Glomerular visceral epithelial cell (primary cell): ENCODE data around the gene FALEC.

Experiments used
- DNase-seq: peaks from one replicate; pipeline ENCODE4 v3.0.0-alpha.2; 2016; ENCODE audit errors: extremely low spot score

FALEC gene

DNA sequence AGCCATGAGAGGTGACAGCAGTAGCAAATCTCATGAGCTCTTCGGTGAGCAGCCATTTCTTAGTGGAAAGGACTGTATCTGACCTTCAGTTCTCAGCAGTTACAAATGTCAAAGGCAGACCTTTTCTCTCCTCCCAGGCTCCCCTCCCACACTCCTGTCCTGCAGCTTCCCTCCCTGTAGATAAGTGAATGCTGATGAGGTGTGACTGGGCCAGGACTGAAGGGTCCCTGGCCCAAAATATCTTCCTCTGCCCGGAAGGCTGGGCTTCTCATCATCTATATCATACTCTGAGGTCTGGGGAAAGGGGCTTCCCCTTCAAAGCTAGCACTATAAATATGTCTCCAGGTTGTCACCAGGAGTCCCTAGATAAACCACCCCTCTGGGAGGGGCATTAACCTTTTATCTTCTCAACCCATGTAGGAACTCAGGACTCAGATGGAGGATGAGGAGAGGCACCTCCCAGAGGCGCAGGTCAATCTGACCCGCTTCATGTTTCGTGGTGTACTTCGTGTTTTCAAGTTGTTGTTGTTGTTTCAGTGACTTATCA lies 30.0 kb downstream of the FALEC start:
- DNase-seq = no peak

DNA sequence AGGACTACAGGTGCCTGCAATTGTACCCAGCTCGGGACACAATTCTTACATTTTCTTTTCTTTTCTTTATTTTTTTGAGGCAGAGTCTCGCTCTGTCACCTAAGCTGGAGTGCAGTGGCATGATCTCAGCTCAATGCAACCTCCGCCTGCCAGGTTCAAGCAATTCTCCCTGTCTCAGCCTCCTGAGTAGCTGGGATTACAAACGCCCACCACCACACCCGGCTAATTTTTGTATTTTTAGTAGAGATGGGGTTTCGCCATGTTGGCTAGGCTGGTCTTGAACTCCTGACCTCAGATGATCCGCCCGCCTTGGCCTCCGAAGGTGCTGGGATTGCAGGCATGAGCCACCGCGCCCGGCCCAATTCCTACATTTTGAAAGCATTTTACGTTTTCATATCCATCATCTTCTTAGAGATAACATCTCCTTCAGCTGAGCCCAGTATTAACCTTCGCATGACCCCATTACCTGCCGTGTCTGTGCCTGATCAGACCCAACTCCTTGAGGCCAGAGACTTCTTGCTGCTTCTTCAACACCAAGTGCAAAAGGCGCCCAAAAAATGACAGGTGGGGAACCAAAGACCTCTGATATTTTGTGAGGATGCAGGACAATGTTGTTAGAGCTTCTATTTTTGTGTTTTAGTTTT lies 30.9 kb downstream of the FALEC start:
- no peak for DNase-seq

DNA sequence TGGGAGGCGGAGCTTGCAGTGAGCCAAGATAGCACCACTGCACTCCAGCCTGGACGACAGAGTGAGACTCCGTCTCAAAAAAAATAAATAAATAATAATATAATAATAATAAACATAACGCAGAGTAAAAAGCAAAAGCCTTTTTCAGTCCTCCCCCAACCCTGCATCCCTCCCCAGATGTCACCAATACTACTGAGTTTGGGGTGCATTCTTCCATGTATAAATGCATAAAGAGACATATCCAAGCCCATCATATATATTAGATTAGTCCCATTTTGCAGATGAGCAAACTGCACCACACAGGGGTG lies 32.7 kb downstream of the FALEC start:
- no peak for DNase-seq

DNA sequence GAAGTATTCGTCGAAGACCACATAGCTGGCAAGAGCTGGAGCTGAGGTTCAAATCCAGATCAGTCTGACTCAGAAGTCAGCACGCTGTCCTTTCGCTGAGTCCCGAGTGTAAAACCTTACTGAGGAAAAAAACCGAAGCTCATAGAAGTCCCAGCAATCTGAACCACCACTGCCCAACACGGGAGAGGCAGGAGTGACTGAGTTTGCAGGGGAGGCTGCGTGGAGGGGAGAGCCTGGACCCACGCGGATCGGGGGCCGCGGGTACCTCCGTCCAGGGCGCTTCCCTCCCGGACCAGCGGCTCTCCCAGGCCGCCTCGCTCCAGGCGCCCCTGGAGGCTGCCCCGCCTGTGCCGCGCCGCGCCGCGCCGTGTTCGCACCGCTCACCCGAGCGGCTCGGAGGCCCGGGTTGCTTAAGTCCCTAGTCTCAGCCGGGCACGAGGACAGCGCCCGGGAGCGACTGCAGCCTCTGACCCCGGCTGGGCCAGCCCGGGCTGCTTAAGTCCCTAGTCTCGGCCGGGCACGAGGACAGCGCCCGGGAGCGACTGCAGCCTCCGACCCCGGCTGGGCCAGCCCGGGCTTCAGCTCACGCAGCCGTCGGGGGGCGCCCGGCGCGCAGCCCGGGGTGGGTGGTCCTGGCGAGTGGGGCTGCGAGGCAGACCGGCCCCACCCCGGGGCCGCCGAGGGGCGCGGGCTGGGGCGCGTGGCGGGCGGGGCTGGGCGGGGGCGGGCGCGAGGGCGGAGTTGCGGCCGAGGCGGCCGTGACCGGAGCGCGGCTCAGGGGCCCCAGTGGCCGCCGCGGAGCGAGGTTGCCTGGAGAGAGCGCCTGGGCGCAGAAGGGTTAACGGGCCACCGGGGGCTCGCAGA lies 33.3 kb downstream of the FALEC start, which contains the start of gene ADAMTSL4:
Gene ADAMTSL4 (plus strand): TSS at position 777 of the 864 bp plus-strand sequence. CDS start 2,881 bp downstream, outside the sequence.
- peak; percentile 80 for DNase-seq

GRCh38 chr1:150549496-150550221 lies 34.1 kb downstream of the FALEC start:
- no peak for DNase-seq

DNA sequence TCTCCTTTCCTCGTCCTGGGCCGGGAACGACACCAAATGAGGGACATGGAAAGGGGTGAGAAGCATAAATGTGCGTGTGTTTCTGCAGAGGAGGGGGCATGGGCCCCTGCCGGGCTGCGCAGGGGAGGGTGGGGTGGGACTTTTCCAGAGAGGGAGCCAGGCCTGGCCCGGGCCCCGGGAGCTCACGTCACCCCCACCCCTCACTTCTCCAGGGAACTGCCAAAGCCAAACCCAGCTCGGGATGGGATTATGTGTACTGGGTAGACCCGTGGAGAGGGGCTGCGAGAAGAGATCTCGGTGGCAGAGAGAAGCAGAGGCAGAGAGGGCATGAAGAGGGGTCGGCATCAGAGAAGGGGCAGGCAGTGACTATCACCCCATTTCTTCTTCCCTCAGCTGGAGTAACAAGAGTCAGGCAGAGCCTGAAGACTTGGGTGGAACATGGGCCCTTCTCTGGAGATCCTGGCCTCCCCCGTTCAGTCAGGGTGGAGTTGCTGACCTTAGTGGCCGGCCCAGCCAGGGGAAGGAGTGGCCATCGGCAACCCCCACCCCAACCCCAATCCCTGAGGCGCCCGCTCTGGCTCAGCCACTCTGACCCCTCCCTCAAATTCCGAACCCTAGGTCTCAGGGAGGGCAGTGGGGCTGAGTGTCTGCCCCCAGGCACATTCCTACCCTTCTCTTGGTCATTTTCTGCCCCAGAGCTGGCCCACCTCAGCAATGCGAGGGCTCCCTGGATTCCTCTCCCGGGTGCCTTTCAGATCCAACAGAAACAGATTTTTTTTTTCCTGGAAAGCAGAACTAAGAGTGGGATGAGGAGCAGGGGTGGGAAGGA lies 34.9 kb downstream of the FALEC start:
- no peak for DNase-seq

DNA sequence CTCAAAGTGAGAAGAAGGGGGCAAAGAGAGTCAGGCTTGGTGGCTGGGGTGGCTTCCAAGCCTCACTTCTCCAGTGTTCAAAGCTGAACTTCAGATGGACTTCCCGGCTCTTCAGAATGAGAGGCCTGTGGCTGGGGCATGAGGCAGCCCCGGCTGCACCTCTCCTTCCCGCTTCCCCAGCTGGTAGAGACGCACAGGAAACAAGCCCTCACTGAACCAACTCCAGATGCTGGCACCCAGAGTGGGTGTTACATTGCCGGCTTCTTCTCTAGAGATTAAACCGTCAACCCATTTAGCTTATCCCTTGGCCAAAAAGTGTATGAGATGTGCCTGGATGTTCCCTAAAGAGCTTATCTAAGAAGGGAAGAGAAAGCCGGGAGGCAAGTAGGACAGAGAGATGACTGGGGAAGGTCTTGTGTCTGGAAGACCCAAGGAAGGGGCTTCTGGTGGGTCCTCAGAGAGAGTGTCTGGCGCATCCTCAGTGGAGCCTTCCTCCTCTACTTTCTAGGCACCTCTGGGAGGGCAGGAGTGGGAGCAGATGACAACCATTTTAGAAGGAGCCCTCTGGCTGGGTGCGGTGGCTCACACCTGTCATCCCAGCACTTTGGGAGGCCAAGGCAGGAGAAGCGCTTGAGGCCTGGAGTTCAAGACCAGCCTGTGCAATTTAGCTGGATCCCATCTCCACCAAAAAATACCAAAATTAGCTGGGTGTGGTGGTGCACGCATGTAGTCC lies 35.7 kb downstream of the FALEC start:
- DNase-seq = no peak

- no peak for DNase-seq
These were observed 36.2 kb downstream of the FALEC start for GRCh38 chr1:150551784-150552127.

- DNase-seq = peak; percentile 67
These were observed 36.8 kb downstream of the FALEC start for GRCh38 chr1:150552128-150552910.

GRCh38 chr1:150552911-150553289 lies 37.3 kb downstream of the FALEC start:
- no peak for DNase-seq

GRCh38 chr1:150553392-150554085 lies 38.0 kb downstream of the FALEC start:
- DNase-seq = no peak

- DNase-seq = no peak
These were observed 38.5 kb downstream of the FALEC start for GRCh38 chr1:150554086-150554452.

GRCh38 chr1:150555198-150555970 lies 39.8 kb downstream of the FALEC start:
- DNase-seq = no peak

- DNase-seq = no peak
These were observed 40.7 kb downstream of the FALEC start for GRCh38 chr1:150555971-150556865.

DNA sequence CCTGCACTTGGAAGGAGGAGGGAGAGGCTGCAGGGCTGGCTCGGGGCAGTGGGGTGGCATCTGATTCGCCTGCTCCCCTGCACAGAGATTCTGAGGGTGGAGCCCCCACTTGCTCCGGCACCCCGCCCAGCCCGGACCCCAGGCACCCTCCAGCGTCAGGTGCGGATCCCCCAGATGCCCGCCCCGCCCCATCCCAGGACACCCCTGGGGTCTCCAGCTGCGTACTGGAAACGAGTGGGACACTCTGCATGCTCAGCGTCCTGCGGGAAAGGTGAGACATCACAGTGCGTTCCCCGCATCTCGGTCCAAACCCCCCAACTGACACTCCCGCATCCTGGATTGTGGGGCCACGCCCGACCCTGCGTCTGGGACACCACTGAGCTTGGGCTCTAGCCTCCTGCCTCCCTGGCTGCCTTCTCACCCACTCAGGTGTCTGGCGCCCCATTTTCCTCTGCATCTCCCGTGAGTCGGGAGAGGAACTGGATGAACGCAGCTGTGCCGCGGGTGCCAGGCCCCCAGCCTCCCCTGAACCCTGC lies 41.6 kb downstream of the FALEC start:
- no peak for DNase-seq

- DNase-seq = no peak
These were observed 42.3 kb downstream of the FALEC start for GRCh38 chr1:150557813-150558212.

DNA sequence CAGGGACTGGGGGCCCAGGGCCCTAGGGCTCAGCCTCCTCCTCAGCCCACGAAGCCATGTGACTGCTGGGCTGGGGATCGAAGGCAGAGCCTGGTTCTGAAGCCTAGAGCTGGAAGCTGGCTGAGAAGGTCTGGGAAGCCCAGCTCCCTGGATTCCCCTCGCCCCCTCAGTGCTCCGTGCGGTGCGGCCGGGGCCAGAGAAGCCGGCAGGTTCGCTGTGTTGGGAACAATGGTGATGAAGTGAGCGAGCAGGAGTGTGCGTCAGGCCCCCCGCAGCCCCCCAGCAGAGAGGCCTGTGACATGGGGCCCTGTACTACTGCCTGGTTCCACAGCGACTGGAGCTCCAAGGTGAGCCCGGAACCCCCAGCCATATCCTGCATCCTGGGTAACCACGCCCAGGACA lies 42.8 kb downstream of the FALEC start:
- DNase-seq = no peak
